Hepatocyte (in vitro differentiated cells): ENCODE data around the gene CSHL1. TPM values are rescaled to one million over a fixed set of nuclear protein-coding genes. Genes with fewer than 3 reads are reported as not detected.
"Not testable (repeated sequence)": the region's sequence is repeated elsewhere in the genome, so short reads cannot be mapped to it uniquely, and the experiment has no call there.

Experiments
- DNase-seq: peaks from one replicate; pipeline ENCODE4 v3.0.0-alpha.2; 2016; ENCODE audit warnings: low spot score
- H2AFZ ChIP-seq: fragments of 200-600 bp; sonication (generic); 2 replicates; pipeline ENCODE4 v1.6.0; 2016; ENCODE audit warnings: antibody characterized with exemption, mild to moderate bottlenecking
- H3K27ac ChIP-seq: fragments of 200-600 bp; sonication (generic); 2 replicates; pipeline ENCODE4 v1.5.1; 2016; ENCODE audit warnings: mild to moderate bottlenecking
- H3K27me3 ChIP-seq: fragments of 200-600 bp; sonication (generic); 2 replicates; pipeline ENCODE4 v1.6.1; 2016
- H3K36me3 ChIP-seq: fragments of 200-600 bp; sonication (generic); replicated peaks from 2 replicates; pipeline ENCODE4 v1.5.1; 2016; ENCODE audit warnings: low read depth; ENCODE audit not compliant: insufficient read depth
- H3K4me1 ChIP-seq: fragments of 200-600 bp; sonication (generic); 2 replicates; pipeline ENCODE4 v1.5.1; 2016; ENCODE audit warnings: mild to moderate bottlenecking, moderate library complexity; ENCODE audit not compliant: insufficient read depth
- H3K4me2 ChIP-seq: fragments of 200-600 bp; sonication (generic); 2 replicates; pipeline ENCODE4 v1.6.0; 2016
- H3K4me3 ChIP-seq: fragments of 200-600 bp; sonication (generic); 2 replicates; pipeline ENCODE4 v1.5.1; 2016; ENCODE audit warnings: mild to moderate bottlenecking
- H3K79me2 ChIP-seq: fragments of 200-600 bp; sonication (generic); 2 replicates; pipeline ENCODE4 v1.6.0; 2017; ENCODE audit warnings: mild to moderate bottlenecking
- H3K9me2 ChIP-seq: fragments of 200-600 bp; sonication (generic); replicated peaks from 2 replicates; pipeline ENCODE4 v1.6.0; 2017; ENCODE audit warnings: mild to moderate bottlenecking; ENCODE audit not compliant: insufficient read depth
- H3K9me3 ChIP-seq: fragments of 200-600 bp; sonication (generic); 2 replicates; pipeline ENCODE4 v1.5.1; 2016; ENCODE audit warnings: low read depth, mild to moderate bottlenecking
- H4K20me1 ChIP-seq: fragments of 200-600 bp; sonication (generic); 2 replicates; pipeline ENCODE4 v1.6.0; 2016; ENCODE audit warnings: mild to moderate bottlenecking; ENCODE audit not compliant: insufficient read depth, poor library complexity, severe bottlenecking
- EZH2 ChIP-seq: fragments of 200-600 bp; sonication (generic); IDR thresholded peaks from 2 replicates; pipeline ENCODE4 v1.6.1; 2016; ENCODE audit warnings: antibody characterized with exemption, mild to moderate bottlenecking, borderline replicate concordance
- EZH2phosphoT487 ChIP-seq: fragments of 200-600 bp; sonication (generic); IDR thresholded peaks from one replicate; pipeline ENCODE4 v1.6.1; 2018; ENCODE audit warnings: antibody characterized with exemption, mild to moderate bottlenecking, low read depth, moderate library complexity; ENCODE audit not compliant: unreplicated experiment, severe bottlenecking
- WGBS: methylation state at CpG from one replicate; pipeline ENCODE4 v1.1.6; 2016; ENCODE audit warnings: low lambda C conversion rate; ENCODE audit errors: missing lambda C conversion rate; 5-methylcytosine and 5-hydroxymethylcytosine counted together
- polyA plus RNA-seq: library from polyadenylated mRNA; unstranded; fragments of >200 nt; fragmentation: Nextera tagmentation; extraction: Ambion mirVana; gene quantifications from 2 replicates; pipeline ENCODE4 v1.2.1, GENCODE V29; 2016
- total RNA-seq: library from RNA; depleted of rRNA; stranded (reverse); fragments of >200 nt; gene quantifications from 2 replicates; pipeline ENCODE4 v1.2.3, GENCODE V29; 2014
- TF ChIP-seq, protein P1 (sequence below): fragments of 200-600 bp; sonication (generic); IDR thresholded peaks from 2 replicates; pipeline ENCODE4 v1.5.1; 2016; ENCODE audit warnings: antibody characterized with exemption, mild to moderate bottlenecking; ENCODE audit not compliant: poor library complexity

Gene CSHL1
- total and polyA plus RNA-seq, 2 experiments from 2014 or later, result not detected

GRCh38 chr17:63927464-63928171 lies 16.6 kb upstream of the CSHL1 start:
- Histone ChIP-seq H3K27ac (no peak overlapping the region), H3K4me3 (no peak overlapping the region), H3K27me3 (no peaks in the 10 kb centered on the region), H3K4me1 (no peaks in the 10 kb centered on the region), H4K20me1 (no peaks in the 10 kb centered on the region), H3K36me3 (no peaks in the 10 kb centered on the region), H3K9me3 (no peaks in the 10 kb centered on the region), H3K4me2 (no peak overlapping the region), H3K79me2 (no peaks in the 10 kb centered on the region), H2AFZ (no peak overlapping the region), H3K9me2 (no peaks in the 10 kb centered on the region)
- TF ChIP-seq, protein P1, sequence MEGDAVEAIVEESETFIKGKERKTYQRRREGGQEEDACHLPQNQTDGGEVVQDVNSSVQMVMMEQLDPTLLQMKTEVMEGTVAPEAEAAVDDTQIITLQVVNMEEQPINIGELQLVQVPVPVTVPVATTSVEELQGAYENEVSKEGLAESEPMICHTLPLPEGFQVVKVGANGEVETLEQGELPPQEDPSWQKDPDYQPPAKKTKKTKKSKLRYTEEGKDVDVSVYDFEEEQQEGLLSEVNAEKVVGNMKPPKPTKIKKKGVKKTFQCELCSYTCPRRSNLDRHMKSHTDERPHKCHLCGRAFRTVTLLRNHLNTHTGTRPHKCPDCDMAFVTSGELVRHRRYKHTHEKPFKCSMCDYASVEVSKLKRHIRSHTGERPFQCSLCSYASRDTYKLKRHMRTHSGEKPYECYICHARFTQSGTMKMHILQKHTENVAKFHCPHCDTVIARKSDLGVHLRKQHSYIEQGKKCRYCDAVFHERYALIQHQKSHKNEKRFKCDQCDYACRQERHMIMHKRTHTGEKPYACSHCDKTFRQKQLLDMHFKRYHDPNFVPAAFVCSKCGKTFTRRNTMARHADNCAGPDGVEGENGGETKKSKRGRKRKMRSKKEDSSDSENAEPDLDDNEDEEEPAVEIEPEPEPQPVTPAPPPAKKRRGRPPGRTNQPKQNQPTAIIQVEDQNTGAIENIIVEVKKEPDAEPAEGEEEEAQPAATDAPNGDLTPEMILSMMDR, result no peak
- TF ChIP-seq EZH2phosphoT487 (no peak), EZH2 (no peak)
- WGBS, result 73% methylated on average over 8 of the region's 8 CpGs
- DNase-seq, result no peak

GRCh38 chr17:63926164-63926563 lies 15.1 kb upstream of the CSHL1 start:
- H4K20me1 ChIP-seq, result no peaks in the 10 kb centered on the region
- no peak overlapping the region for H3K4me2 ChIP-seq
- TF ChIP-seq EZH2phosphoT487, result no peak
- no peak for TF ChIP-seq EZH2
- TF ChIP-seq, protein P1, result no peak
- no peak overlapping the region for H3K4me3 ChIP-seq
- DNase-seq, result no peak
- H3K27me3 ChIP-seq, result no peaks in the 10 kb centered on the region
- H3K79me2 ChIP-seq, result no peaks in the 10 kb centered on the region
- no peaks in the 10 kb centered on the region for H3K9me2 ChIP-seq
- 90% methylated on average over 2 of the region's 2 CpGs for WGBS
- H3K4me1 ChIP-seq, result no peaks in the 10 kb centered on the region
- H3K36me3 ChIP-seq, result no peaks in the 10 kb centered on the region
- H3K9me3 ChIP-seq, result no peaks in the 10 kb centered on the region
- no peak overlapping the region for H3K27ac ChIP-seq
- no peak overlapping the region for H2AFZ ChIP-seq

DNA sequence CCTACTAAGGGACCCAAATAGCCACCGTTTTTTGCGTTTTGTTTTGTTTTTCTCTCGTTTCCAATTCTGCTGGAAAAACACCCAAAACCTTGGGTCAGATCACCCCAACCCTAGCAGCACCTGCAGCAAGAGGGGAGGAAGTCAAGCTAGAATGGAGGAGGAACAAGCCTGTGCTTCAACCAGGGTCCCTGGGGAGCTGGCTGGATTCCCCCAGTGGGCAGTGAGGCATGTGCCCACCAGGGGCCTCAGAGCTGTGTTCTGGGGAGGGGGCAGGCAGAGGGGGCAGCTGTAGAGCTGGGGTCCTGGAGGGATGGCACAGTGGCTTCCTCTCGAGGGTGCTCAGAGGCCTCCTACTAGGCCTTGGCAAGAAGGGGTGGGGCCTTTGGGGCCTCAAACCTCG lies 14.6 kb upstream of the CSHL1 start:
- H3K79me2 ChIP-seq, result no peaks in the 10 kb centered on the region
- H3K36me3 ChIP-seq, result no peaks in the 10 kb centered on the region
- no peaks in the 10 kb centered on the region for H3K9me2 ChIP-seq
- TF ChIP-seq, protein P1, result no peak
- TF ChIP-seq EZH2phosphoT487, result no peak
- H3K27me3 ChIP-seq, result no peaks in the 10 kb centered on the region
- no peaks in the 10 kb centered on the region for H3K4me1 ChIP-seq
- WGBS, result 73% methylated on average over 4 of the region's 5 CpGs
- no peak overlapping the region for H2AFZ ChIP-seq
- no peaks in the 10 kb centered on the region for H4K20me1 ChIP-seq
- H3K9me3 ChIP-seq, result no peaks in the 10 kb centered on the region
- H3K27ac ChIP-seq, result no peak overlapping the region
- no peak for DNase-seq
- no peak overlapping the region for H3K4me3 ChIP-seq
- H3K4me2 ChIP-seq, result no peak overlapping the region

GRCh38 chr17:63922402-63922801 lies 11.3 kb upstream of the CSHL1 start:
- not testable (repeated sequence) for H3K36me3 ChIP-seq, H4K20me1 ChIP-seq, H3K27me3 ChIP-seq, H3K4me1 ChIP-seq, DNase-seq, H3K4me3 ChIP-seq, H3K79me2 ChIP-seq, H3K9me3 ChIP-seq, H3K9me2 ChIP-seq, H3K27ac ChIP-seq, H3K4me2 ChIP-seq, H2AFZ ChIP-seq
- WGBS, result 81% methylated on average over 9 of the region's 9 CpGs

DNA sequence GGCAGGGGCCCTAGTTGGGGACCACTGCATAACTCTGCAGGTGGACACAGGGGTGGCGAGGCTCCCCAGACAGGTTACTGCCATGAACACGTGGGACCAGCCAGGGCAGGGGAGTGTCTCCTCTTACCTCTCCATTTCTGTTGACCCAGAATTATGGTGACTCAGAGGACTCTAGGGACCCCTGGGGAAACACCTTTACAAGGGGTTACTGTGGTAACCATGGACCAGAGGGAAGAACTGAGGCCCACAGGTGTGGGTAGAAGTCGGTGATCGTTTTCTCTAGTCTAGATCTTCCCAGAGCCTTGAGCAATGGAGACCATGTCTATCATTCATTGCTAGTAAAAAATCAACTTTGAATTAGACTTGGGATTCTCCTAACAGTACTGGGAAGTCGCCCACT lies 9.7 kb upstream of the CSHL1 start:
- H3K27ac ChIP-seq, H3K36me3 ChIP-seq, H3K79me2 ChIP-seq, H3K4me1 ChIP-seq, H3K9me3 ChIP-seq, H2AFZ ChIP-seq, DNase-seq, H4K20me1 ChIP-seq, H3K9me2 ChIP-seq, H3K27me3 ChIP-seq, H3K4me2 ChIP-seq, H3K4me3 ChIP-seq: not testable (repeated sequence)
- 88% methylated on average over 5 of the region's 5 CpGs for WGBS

- H3K27ac ChIP-seq, H3K36me3 ChIP-seq, H3K9me2 ChIP-seq, H3K27me3 ChIP-seq, DNase-seq, H3K9me3 ChIP-seq, H3K4me3 ChIP-seq, H3K4me2 ChIP-seq, H4K20me1 ChIP-seq, H3K79me2 ChIP-seq, H3K4me1 ChIP-seq, H2AFZ ChIP-seq: not testable (repeated sequence)
- WGBS, result 79% methylated on average over 6 of the region's 6 CpGs
These were observed 9.0 kb upstream of the CSHL1 start for GRCh38 chr17:63920050-63920449.
